Thyroid gland (tissue), 4 donors: ENCODE measurements around the gene FAM136A. TPM values are rescaled to one million over a fixed set of nuclear protein-coding genes. Genes with fewer than 3 reads are reported as not detected.
A peak's percentile ranks its signal among the peaks of the same experiment; 100 is the strongest.

ENCODE experiments used
- DNase-seq, 2 donors: peaks; one replicate each; pipeline ENCODE4 v3.0.0-alpha.2; 2019
- H3K27ac ChIP-seq, 3 donors: fragments of 200-600 bp; sonication (generic); 1 replicate in 2 of 3; 2 replicates in 1 of 3; pipeline ENCODE4 v1.5.1; 2016 to 2019; ENCODE audit warnings: mild to moderate bottlenecking in 1 of 3, moderate library complexity in 1 of 3
- H3K27me3 ChIP-seq: fragments of 200-600 bp; sonication (generic); one replicate; pipeline ENCODE4 v1.5.1; 2019
- H3K36me3 ChIP-seq, 2 donors: fragments of 200-600 bp; sonication (generic); one replicate each; pipeline ENCODE4 v1.5.1; 2016 to 2019
- H3K4me1 ChIP-seq, 2 donors: fragments of 200-600 bp; sonication (generic); one replicate each; pipeline ENCODE4 v1.5.1; 2017 to 2019
- H3K4me3 ChIP-seq, 3 donors: fragments of 200-600 bp; sonication (generic); replicated peaks in 1 of 3; 1 replicate in 2 of 3; 2 replicates in 1 of 3; pipeline ENCODE4 v1.5.1; 2016; ENCODE audit warnings: mild to moderate bottlenecking in 1 of 3
- H3K9me3 ChIP-seq: fragments of 200-600 bp; sonication (generic); one replicate; pipeline ENCODE4 v1.5.1; 2017
- CTCF ChIP-seq, 6 experiments: fragments of 200-600 bp in 3 of 6; fragments of 450-650 bp in 3 of 6; sonication (generic) in 3 of 6; IDR thresholded peaks; one replicate each; pipeline ENCODE4 v1.5.1; 2016 to 2019; ENCODE audit warnings: antibody characterized with exemption in 6 of 6, mild to moderate bottlenecking in 2 of 6, inconsistent platforms in 1 of 6, moderate library complexity in 1 of 6
- POLR2A ChIP-seq, 2 donors: fragments of 450-650 bp; IDR thresholded peaks; one replicate each; pipeline ENCODE4 v1.6.1; 2017; ENCODE audit warnings: antibody characterized with exemption in 2 of 2, mild to moderate bottlenecking in 2 of 2, moderate library complexity in 1 of 2
- WGBS, 2 donors: methylation state at CpG; one replicate each; pipeline ENCODE4 v1.1.5; 2017; 5-methylcytosine and 5-hydroxymethylcytosine counted together
- intact Hi-C: fragments of 100-400 bp; cut with DNase I; formaldehyde crosslinking; loops from one replicate; pipeline ENCODE4 v1.15.1; 2023
- total RNA-seq, 4 donors: library from RNA; depleted of rRNA; stranded (reverse); fragments of >200 nt; gene quantifications; one replicate each; pipeline ENCODE4 v1.2.3, GENCODE V29; 2016

The FAM136A gene
- total RNA-seq, 4 donors from 2014 or later: 20.5 to 47.3 (median 39.4) TPM

DNA sequence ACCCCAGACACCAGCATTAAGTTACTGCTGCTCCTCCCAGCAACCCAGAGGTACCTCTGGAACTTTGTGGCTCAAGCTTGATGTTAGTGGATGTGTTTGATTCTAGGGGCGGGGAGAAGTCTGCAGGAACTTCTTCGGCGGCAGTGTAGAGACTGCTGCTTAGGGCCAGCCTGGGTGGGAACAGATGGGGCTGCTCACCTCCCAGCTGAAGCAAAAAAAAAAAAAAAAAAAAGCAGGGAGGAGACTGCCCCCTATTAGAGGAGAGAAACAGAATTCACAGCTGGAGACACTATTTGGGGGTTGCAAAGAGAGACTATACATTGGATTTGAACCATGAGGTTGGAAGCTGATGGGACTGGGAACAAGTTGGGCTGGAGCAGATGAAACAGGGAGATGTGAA lies 28.6 kb upstream of the FAM136A start:
- Histone ChIP-seq H3K27ac (no peak overlapping the region), H3K9me3 (no peaks in the 10 kb centered on the region), H3K4me3 (no peak overlapping the region), H3K4me1 (peaks cover 10% of the 10 kb centered on the region in 2 donors), H3K27me3 (no peaks in the 10 kb centered on the region), H3K36me3 (no peaks in the 10 kb centered on the region)
- WGBS, 2 donors: 86 to 97% methylated on average over 3 of the region's 3 CpGs
- no peak for TF ChIP-seq POLR2A (IDR thresholded peaks at IDR 0.05)
- no peak for TF ChIP-seq CTCF (IDR thresholded peaks at IDR 0.05)
- DNase-seq: no peak
- intact Hi-C loops: no loop called here

- WGBS, 2 donors: 33 to 50% methylated on average over 6 of the region's 6 CpGs
- H3K36me3 ChIP-seq: no peaks in the 10 kb centered on the region
- H3K9me3 ChIP-seq: no peaks in the 10 kb centered on the region
- no peaks in the 10 kb centered on the region for H3K27me3 ChIP-seq
- TF ChIP-seq CTCF (IDR thresholded peaks at IDR 0.05) (no peak), POLR2A (IDR thresholded peaks at IDR 0.05) (no peak)
- no peak overlapping the region for H3K4me3 ChIP-seq
- intact Hi-C loops: no loop called here
- DNase-seq: peak; percentile 84
- H3K27ac ChIP-seq: peak overlapping the region; percentile 42 to 68 (median 42)
- peaks cover 10% of the 10 kb centered on the region in 2 donors for H3K4me1 ChIP-seq
Measured at GRCh38 chr2:70328921-70329561, 27.2 kb upstream of the FAM136A start.

- 93 to 97% methylated on average over 7 of the region's 7 CpGs for WGBS, 2 donors
- intact Hi-C loops: no loop called here
- no peaks in the 10 kb centered on the region for H3K27me3 ChIP-seq
- DNase-seq: no peak
- no peak overlapping the region for H3K4me3 ChIP-seq
- H3K27ac ChIP-seq: no peak overlapping the region
- no peaks in the 10 kb centered on the region for H3K36me3 ChIP-seq
- H3K4me1 ChIP-seq: peaks cover 10% of the 10 kb centered on the region in 2 donors
- H3K9me3 ChIP-seq: no peaks in the 10 kb centered on the region
- no peak for TF ChIP-seq POLR2A (IDR thresholded peaks at IDR 0.05)
- TF ChIP-seq CTCF (IDR thresholded peaks at IDR 0.05): no peak
Measured at GRCh38 chr2:70325875-70326274, 24.0 kb upstream of the FAM136A start.

DNA sequence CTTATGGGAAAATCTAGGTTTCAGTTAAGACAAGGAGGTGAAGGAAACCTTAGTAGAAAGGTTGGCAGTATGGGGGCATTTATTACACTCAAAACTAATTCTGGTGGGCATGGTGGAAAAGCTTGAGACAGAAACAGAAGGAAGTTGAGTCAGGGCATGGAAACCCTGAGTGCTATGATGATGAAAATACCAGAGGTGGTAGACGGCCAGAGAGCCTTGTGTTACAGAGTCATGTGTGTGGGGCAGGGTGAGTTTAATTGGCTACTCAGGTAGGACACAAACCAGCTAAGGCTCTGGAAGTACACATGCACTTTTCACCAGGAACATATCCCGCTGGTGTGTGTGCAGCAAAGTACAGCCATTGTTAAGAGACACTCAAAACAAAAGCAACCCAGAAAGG lies 20.7 kb upstream of the FAM136A start:
- Histone ChIP-seq H3K4me3 (no peak overlapping the region), H3K36me3 (no peaks in the 10 kb centered on the region), H3K9me3 (no peaks in the 10 kb centered on the region), H3K27me3 (no peaks in the 10 kb centered on the region), H3K27ac (no peak overlapping the region), H3K4me1 (no peaks in the 10 kb centered on the region)
- WGBS, 2 donors: 68 to 83% methylated on average over 2 of the region's 2 CpGs
- intact Hi-C loops: no loop called here
- DNase-seq: no peak
- TF ChIP-seq CTCF (IDR thresholded peaks at IDR 0.05) (no peak), POLR2A (IDR thresholded peaks at IDR 0.05) (no peak)

DNA sequence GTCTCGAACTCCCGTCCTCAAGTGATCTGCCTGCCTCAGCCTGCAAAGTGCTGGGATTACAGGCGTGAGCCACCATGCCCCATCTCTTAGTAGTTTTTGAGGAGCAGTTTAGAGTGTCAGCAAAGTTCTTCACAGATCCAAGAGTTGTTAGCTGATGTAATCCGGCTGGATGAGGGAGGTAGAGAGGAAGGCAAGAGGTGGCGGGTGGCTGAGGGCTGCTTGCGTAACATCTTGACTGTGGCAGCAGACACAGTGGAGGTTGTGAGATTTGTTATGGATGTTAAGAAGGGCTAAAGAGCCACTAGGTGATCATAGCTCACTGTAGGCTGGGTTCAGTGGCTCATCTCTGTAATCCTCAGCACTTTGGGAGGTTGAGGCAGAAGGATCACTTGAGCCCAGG lies 19.5 kb upstream of the FAM136A start:
- Histone ChIP-seq H3K4me1 (no peaks in the 10 kb centered on the region), H3K4me3 (no peak overlapping the region), H3K36me3 (no peaks in the 10 kb centered on the region), H3K27me3 (no peaks in the 10 kb centered on the region), H3K27ac (no peak overlapping the region), H3K9me3 (no peaks in the 10 kb centered on the region)
- WGBS, 2 donors: 77 to 83% methylated on average over 6 of the region's 6 CpGs
- intact Hi-C loops: no loop called here
- TF ChIP-seq CTCF (IDR thresholded peaks at IDR 0.05): no peak
- no peak for TF ChIP-seq POLR2A (IDR thresholded peaks at IDR 0.05)
- no peak for DNase-seq
